ENCODE measurements around the gene LRRC1.

LRRC1 gene

DNA sequence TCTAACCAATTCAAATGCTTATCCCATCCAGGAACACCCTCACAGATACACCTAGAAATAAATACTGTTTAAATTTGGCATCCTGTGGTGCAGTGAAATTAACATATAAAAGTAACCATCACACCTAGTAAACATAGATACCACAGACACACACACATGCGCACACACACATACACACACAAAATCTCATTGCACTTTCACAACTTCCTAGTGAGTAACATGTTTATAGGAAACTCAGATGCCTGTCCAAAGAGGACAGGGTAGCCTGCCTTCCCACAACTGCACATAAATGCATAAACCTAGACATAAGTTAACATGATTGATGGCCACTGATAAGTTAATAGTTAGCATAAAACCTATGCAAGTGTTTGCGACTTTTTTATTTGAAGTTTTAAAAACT is 56.8 kb downstream of the LRRC1 start:
- DNase-seq, result no peak

DNA sequence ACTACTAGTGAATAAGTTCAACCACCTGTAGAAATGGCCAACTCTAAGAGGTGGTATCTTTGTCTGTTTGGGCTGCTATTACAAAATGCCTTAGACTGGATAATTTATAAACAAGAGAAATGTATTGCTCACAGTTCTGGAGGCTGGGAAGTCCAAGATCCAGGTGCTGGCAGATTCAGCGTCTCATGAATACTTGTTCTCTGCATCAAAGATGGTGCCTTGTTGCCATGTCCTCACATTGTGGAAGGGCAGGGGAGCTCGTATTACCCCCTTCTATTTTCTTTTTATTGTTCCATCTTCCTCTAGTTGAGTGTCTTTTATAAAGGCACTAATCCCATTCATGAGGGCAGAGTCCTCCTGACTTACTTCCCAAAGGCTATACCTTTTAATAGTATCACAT is 58.0 kb downstream of the LRRC1 start:
- no peak for DNase-seq

DNA sequence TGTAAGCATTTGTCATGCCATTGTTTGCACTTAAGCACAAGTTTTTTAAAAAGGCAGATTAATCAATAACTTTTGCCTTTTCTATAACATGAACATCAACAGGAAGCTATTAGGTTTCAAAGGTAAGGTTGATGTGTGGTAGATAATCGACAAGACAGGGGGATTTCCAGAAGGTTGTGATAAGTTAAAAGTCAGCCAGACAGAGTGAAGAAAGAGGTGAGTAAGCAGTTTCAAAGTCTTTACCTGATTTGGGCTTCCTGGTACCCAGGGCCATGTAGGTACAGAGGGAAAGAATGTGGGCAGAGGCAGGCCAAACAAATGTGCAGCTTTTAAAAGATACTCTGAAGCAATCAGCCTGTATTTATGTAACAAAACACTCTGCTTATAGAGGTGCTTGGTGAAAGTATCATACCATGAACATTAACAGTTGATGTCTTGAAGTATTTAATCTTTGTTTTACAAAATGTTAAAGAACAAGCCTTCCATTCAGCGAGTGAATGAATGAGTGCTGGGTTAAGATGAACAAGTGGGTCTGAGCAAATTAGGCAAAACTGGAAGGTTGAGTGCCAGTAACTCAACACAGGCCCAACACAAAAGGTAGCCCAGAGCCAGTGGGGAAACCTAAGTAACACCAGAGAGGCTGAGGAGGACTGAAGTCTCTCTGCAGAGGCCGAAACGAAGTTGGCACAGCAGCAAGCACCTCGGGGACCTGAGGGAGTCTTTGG is 60.2 kb downstream of the LRRC1 start:
- no peak for DNase-seq

DNA sequence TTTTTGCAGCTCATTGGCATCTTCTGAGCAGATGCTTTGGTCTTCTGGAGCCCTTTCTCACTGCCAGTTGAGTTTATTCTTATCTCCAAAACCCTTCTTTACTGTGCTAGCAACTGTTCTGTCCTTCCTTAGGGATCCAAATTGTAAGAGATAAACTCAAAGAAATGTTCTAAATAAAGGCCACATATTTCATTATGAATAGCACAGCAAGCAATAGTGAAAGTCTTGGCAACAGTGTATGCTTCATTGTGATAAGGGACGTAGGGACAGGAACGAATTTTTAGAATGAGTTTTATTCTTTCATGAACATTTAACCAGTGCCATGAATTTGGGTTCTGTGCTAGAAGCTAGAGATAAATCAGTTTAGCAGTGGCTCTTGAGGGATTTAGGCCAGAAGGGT is 61.1 kb downstream of the LRRC1 start:
- no peak for DNase-seq

DNA sequence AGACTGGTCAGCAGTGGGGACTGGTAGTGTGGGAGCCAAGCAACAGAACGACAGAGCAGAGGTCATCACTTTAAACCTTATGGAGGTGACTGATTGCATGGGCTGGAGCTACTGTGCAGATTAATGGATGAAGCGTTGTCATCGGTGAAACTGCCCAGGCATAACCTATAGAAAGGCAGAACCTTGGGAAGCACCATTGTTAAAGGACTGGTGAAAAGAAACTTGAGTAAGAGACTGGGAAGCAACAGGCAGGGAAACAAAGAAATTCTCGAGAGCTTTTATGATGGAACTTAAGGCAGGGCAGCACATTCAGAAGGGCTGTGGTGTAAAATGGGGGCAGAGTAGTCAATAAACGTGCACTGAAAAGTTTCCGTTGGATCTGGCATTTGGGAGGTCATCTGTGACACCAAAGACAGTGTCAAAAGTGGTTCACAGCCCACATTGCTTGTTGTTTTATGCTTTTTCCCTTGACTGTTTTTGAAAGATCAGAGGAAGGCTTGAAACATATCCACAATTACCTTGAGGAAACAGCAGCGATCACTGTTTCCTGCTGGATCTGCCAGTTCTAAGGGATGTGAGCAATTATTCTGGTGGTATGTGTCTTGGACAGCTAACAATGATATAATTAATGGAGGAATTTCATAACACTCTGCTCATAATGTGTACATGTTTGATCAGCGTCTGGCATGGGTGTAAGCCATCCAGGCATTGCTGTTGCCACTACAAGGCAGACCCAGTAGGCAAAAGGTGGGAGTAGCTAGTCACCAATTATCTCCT is 62.7 kb downstream of the LRRC1 start:
- DNase-seq, result no peak

DNA sequence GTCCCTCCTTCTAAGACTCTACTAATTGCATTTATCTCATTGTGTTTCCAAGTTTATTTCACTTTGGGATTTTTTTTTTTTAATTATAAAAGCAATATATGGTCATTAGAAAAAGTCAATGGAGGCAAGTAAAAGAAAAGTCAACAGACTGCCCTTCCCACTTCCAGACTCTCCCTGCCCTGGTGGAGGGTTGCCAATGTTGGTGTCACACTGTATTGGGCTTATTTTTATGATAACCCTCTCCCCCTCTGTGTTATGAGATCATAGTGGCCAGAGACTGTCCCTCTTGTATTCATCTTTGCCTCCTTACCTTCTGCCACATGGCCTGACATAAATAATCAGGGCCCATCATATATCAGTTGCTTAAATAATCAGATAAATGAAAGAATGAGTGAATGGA is 63.4 kb downstream of the LRRC1 start:
- no peak for DNase-seq

DNA sequence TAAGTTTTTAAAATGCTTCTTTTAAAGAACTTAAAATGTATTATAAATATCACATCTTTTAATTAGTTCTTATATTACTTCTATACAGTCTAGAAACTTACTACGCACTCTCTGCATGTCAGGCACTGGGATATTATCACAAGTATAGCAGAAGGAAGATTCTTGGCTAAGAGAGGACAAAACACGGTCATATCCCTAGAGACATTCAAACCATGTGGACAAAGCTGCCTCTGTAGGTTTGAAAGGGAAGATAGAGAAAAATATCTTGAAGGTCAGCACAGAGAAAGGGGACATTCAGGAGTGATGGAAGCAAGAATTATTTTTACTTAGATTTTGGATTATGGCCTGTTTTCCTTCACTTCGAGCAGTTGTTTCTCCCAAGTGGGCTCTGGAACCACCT is 64.1 kb downstream of the LRRC1 start:
- DNase-seq, result no peak

DNA sequence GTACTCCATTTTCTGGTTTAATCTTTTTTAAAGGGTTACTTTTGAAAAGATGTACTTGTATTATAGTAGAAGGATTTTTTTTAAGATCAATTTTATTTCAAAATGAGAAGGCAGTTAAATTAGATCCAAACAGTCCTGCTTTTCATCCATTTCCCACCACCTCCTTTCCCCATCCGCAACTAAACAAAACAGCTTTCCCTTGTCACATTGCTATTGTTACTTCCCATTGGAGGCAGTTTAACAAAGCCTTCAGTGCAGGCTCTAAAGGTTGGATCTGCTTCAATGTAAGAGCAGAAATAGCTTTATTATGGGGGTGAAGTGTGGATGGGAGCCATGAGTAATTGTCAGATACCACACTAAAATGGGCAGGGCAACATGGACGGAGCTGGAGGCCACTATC is 65.7 kb downstream of the LRRC1 start:
- DNase-seq, result no peak

DNA sequence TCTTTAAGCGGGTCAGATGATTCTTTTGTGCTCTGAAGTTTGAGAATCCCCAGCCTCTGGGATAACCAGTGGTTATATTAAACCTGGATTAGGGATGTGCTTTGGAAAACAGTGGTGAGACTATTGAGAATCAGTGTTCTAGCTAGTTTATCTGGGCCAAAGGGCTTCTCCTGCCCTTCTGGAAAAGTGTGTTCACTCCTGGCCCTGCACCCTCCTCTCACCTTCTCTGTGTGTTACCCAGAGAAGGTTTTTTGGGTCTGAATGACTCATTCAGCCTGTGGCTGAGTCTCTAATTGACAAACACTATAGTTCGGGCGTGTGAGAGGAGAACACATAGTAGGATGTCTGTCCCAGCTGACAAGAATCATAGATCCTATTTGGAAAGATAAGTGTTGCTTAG is 66.7 kb downstream of the LRRC1 start:
- no peak for DNase-seq

DNA sequence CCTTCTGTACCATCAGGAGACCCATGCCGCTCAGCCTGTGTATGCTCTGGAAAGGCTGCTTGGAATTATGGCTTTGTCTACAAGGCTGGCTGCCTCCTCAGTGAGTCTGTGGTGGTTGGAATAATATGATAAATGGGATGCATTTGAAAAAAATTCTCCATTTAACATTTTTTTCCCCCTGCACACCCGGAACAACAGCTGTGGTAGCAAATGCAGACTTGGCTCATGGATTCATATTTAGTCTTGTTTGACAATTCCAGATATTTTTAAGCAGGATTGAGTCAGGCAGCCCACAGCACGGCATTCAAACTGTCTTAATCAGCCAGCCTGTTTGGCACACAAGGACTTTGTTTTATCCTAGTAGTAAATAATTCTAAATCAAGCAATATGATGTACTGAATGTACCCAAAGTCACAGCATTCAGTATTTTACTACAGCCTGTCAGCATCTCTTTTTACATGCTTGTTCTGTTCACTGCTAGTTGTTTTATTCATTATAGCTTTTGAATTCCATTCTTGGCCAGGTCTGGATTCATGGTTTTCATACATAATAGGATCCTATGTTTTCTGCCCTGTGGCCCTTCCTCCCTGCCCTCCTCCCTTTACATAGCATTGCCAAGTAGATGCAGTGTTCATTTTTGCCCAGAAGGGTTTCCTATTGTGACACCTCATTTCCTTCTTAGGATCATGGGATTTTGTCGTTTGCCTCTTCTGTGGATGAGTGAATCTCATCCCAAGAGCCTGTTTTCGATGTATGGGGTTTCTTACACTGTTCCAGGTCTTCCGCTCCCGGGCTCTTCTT is 68.1 kb downstream of the LRRC1 start:
- DNase-seq, result no peak

DNA sequence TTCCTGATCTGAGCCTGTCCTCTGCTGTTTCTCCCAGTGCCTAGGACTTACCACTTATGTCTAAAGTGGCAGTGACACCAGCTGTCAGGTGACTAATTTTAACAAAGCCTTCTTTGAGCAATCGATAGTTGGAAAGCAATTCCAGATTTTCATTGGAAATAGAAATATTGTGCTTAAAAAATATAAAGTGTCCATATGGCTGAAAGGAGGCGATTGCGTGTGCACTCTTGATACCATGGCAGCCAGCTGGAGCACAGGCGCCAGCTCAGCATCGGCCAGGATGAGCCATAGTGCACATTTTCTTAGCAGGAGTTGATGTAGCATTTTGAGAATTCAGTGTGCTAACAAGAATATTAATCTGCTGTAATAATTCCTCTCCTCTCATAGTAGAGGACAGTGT is 70.0 kb downstream of the LRRC1 start:
- DNase-seq, result no peak

DNA sequence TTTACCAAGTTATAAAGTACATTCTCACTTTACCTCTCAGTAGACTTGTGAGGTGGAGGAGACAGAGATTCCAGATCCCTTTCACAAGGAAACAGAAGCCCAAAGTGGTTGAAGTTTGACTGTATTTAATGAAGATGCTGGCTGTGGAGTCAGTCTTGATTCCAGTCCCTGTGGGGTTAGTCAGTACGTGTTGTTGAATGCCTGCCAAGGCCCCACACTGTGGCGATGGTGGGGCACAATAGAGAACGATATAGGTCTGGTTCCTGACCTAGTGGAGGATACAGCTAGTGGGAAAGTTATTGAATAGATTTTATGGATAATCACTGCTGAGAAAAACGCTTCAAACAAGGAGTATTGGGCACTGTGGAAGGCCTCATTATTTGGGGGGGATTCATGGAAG is 71.4 kb downstream of the LRRC1 start:
- no peak for DNase-seq

DNA sequence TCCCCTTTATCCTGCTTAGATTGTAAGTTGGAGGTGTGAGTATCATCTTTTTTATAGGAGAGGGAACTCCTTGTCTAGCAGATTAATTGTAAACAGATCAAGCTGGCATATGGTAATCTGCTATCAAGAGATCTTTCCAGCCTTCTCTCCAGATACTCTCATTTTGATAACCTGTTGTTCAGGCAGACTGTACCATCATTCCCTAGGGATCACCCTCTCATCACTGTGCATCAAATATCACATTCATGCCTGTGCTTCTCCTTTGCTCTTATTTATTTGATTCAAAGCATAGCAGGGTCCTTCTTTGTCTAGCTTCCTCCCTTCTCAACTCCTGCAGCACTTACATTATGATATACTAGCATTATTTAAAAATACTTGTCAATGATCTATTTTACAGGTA is 73.8 kb downstream of the LRRC1 start:
- no peak for DNase-seq

DNA sequence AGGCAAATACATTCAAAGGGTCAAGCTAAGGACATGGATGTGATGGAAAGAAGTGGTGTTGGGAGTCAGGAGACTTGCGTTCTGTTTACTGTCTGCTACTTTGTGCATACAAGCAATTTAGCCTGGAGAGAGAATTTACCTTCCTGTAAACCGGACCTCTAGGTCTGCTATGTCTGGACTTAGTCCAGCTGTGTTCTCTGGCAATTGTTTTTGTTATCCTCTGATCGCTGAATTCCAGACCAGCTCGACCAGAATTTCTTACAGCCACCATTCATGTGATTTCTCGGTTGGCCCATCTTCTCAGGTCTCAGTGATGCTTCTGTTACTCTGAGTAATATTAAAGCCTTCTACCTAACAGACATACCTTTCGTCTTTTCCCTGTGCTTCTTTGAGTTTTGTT is 75.2 kb downstream of the LRRC1 start:
- DNase-seq, result no peak

DNA sequence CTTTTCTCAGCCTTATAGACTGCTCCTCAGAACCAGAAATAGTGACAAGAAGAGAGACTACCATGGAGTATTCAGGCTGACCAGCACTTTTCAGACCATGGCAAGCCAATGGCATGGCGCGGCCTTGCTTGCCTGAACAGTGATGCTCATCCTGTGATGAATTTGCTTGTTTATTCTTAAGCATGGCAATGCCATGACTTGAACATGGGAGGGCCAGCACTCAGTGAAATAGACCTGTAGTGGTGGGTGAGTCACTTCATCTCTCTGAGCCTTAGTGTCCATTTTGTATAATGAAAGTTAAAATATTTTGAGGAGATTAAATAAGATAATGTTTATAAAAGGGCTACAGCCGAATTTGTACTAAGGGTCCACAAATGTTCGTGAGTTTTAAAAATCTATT is 79.1 kb downstream of the LRRC1 start:
- no peak for DNase-seq

DNA sequence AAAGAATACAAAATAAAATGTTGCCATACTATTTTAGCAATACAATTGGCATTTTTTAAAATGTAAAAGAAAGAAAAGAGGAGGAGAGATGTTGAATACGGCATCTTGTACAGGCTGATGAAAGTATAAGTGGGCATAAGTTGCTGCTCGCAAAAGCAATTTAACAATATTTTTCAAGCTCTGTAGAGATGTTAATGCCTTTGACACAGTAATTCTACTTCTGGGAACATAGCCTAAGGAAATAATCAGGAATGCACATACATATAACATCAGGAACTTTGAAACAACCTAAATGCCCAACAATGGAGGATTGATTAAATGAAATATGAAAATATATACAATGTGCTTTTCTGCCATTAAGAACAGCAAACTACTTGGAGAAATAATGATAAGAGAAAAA is 80.2 kb downstream of the LRRC1 start:
- no peak for DNase-seq

DNA sequence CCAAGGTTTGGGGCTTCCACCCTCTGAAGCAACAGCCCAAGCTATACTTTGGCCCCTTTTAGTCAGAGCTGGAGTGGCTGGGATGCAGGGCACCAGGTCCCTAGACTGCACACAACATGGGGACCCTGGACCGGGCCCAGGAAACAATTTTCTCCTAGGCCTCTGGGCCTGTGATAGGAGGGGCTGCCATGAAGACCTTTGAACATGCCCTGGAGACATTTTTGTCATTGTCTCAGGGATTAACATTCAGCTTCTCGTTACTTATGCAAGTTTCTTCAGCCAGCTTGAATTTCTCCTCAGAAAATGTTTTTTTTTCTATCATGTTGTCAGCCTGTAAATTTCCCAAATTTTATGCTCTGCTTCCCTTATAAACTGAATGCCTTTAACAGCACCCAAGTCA is 82.3 kb downstream of the LRRC1 start:
- DNase-seq, result no peak

DNA sequence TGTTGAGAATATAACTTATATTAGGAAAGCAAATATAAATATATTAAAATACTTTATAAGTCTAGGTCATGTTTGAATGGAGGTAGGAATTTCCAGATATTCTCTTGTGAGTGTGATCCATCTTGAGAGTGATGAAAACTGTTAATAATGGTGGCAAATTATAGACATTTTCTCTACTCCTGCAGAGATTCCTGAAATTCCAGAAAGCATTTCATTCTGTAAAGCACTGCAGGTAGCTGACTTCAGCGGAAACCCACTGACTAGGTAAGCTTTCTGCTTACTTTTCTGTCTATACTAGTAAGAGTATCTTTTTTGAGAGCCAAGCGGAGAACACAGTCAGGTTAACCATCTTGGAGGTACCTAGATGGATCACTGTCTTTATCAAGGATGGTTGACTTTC is 84.0 kb downstream of the LRRC1 start:
- DNase-seq, result no peak

DNA sequence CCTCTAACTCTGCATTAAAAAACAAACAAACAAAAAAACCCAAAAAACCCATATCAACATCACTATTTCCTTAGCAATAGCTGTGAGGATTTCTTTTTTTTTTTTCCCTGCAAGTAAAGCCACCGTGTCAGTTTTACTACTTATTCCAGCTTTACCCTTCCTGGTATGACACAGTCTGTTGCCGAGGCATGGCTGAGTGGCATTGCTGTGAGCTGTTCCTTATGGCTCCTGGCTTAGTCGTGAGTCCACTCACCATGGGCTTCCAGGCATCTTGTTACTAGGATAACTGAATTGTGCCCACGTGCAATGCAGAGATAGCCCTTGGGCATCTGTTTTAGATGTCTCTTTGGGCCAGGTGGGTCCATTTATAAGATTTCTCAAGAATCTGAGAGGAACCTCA is 84.8 kb downstream of the LRRC1 start:
- no peak for DNase-seq

DNA sequence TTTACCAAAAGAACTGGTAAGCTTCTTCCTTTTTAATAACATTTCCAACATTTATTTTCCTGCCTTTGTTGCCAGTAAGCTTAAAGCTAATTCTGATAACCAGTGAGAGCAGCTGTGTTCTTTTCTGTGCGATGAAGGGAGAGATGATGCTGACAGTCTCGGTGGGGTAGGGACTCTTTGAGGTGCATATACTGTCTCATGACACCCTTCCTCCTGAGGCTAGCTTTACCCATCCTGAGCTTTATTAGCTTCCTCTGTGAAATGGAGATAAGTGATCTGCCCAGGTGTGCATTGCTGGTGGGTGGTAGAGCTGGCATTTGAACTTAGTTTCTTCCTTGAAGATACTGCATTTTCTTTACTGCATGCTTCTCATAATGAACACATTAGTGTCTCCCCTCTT is 92.5 kb downstream of the LRRC1 start:
- no peak for DNase-seq

DNA sequence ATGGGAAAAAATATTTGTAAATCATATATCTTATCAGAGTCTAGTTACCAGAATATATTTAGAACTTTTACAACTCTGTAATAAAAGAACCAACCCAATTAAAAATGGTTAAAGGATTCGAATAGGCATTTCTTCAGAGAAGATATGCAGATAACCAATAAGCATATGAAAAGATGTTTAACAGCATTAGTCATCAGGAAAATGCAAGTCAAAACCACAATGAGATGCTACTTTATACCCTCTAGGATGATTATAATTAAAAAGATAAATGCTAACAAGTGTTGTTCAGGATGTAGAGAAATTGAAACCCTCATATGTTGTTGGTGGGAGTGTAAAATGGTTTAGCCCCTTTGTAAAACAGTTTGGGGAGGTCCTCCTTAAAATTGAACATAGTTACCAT is 94.1 kb downstream of the LRRC1 start:
- DNase-seq, result no peak

DNA sequence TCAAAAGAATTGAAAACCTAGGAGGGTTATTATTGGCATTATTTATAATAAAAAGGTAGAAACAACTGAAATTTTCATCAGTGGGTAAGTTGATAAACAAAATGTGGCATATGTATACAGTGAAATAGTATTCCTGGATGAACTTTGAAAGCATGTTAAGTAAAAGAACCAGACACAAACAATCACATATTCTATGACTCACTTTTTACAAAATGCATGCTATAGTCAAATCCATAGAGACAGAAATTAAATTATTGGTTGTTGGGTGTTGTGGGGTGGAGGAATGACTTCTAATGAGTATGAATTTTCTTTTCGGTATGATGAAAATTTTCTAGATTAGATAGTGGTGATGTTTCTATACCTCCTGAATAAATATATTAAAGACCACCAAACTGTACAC is 94.6 kb downstream of the LRRC1 start:
- no peak for DNase-seq

DNA sequence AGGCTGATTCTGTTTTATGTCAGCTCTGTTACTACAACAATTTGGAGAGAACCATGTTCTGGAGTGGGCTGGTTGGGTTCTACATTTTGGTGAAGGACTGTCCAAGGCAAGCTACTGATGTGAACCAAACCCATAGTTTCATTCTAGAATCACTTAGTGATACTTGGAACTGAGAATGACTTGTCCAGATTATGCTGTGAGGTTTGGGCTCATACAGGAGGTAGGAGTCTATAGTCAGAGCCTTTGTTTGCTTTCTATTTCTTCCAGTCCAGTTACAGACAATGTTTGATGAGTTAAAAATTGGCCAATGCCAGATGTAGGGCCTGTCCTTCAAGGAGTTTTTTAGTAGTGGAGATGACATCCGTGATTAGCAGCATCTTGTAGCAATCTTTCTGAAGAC is 97.9 kb downstream of the LRRC1 start:
- no peak for DNase-seq

DNA sequence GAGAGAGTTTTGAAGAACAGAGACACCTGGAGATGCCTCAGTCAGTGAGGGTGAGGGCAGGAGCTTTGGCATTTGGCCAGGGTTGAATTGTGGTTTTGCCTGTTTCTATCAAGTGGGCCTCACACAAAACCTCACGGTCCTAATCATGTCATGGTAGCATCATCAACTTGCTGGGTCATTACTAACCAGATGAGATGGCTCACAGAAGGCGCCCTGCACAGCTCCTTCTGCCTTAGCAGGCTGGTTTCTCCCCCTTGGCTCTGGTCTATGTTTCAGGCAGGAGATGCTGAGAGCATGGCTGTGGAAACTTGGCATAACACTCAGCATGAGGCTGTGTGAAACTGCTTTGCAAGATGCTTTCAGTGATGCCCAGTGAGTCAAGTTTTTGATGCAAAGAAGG is 99.3 kb downstream of the LRRC1 start:
- peak in 1 of 2 experiments; percentile 0 for DNase-seq

Measured in stimulated activated CD4-positive, alpha-beta T cell treated with anti-CD3 and anti-CD28 coated beads, Interleukin-4, amount 100 ng/mL, for 4 hours (primary cell).